B cell (primary cell): ENCODE data around the gene CLSTN2. TPM values are rescaled to one million over a fixed set of nuclear protein-coding genes. Genes with fewer than 3 reads are reported as not detected.

Experiments
- ATAC-seq: fragments of 200-7000 bp; cut with Tn5 transposase; one replicate; pipeline ENCODE4 v1.10.0; 2021; ENCODE audit warnings: low read depth, mild to moderate bottlenecking, moderate number of reproducible peaks, moderate library complexity
- CTCF ChIA-PET: fragments of 350-600 bp; sonication (Branson Sonifier 250); formaldehyde crosslinking; loops from one replicate; lab custom pipeline; 2021; ENCODE audit warnings: antibody characterized with exemption, inconsistent platforms; lab: Charles Lee
- POLR2A ChIA-PET: fragments of 350-600 bp; sonication (Branson Sonifier 250); formaldehyde crosslinking; loops from one replicate; lab custom pipeline; 2021; ENCODE audit warnings: antibody characterized with exemption; lab: Charles Lee
- DNase-seq: peaks from one replicate; pipeline ENCODE4 v3.0.0; 2013
- H2AFZ ChIP-seq: 2 replicates; pipeline ENCODE4 v1.6.1; 2012; ENCODE audit warnings: mild to moderate bottlenecking, low read depth, low read length; ENCODE audit not compliant: insufficient read depth, poor library complexity, severe bottlenecking
- H3K27ac ChIP-seq, 2 donors: 1 replicate in 1 of 2; 2 replicates in 1 of 2; pipeline ENCODE4 v1.5.1; 2012 to 2013; ENCODE audit warnings: low read length in 2 of 2, mild to moderate bottlenecking in 2 of 2, moderate library complexity in 1 of 2
- H3K27me3 ChIP-seq, 4 experiments: fragments of 200-600 bp in 1 of 4; sonication (generic) in 1 of 4; replicated peaks in 1 of 4; 1 replicate in 2 of 4; 2 replicates in 2 of 4; pipeline versions ENCODE4 v1.6.1 to v1.7.0; 2013 to 2016; ENCODE audit warnings: low read length in 3 of 4, mild to moderate bottlenecking in 2 of 4, mixed read lengths in 1 of 4, moderate library complexity in 1 of 4; ENCODE audit not compliant: insufficient read depth in 4 of 4, control insufficient read depth in 3 of 4; ENCODE audit errors: control extremely low read depth in 1 of 4
- H3K36me3 ChIP-seq, 2 experiments: replicated peaks in 1 of 2; 1 replicate in 1 of 2; 2 replicates in 1 of 2; pipeline versions ENCODE4 v1.6.1 to v1.7.1; 2013; ENCODE audit warnings: low read length in 1 of 2; ENCODE audit not compliant: insufficient read depth in 2 of 2, control insufficient read depth in 1 of 2; ENCODE audit errors: control extremely low read depth in 1 of 2, extremely low read depth in 1 of 2
- H3K4me1 ChIP-seq, 2 donors: fragments of 200-600 bp in 1 of 2; sonication (generic) in 1 of 2; 1 replicate in 1 of 2; 2 replicates in 1 of 2; pipeline versions ENCODE4 v1.5.1 to v1.6.1; 2013 to 2017; ENCODE audit warnings: low read length in 2 of 2; ENCODE audit not compliant: control insufficient read depth in 2 of 2, insufficient read depth in 2 of 2
- H3K4me2 ChIP-seq: replicated peaks from 2 replicates; pipeline ENCODE3; 2012; ENCODE audit warnings: mild to moderate bottlenecking, low read depth, low read length; ENCODE audit not compliant: poor library complexity, severe bottlenecking
- H3K4me3 ChIP-seq, 5 experiments: fragments of 200-600 bp in 1 of 5; sonication (generic) in 1 of 5; 1 replicate in 3 of 5; 2 replicates in 2 of 5; pipeline versions ENCODE4 v1.5.1 to v1.7.0; 2011 to 2016; ENCODE audit warnings: low read length in 4 of 5, mild to moderate bottlenecking in 4 of 5, low read depth in 2 of 5, control low read depth in 1 of 5, moderate library complexity in 1 of 5; ENCODE audit not compliant: insufficient read depth in 1 of 5; ENCODE audit errors: control extremely low read depth in 1 of 5, extremely low read depth in 1 of 5
- H3K79me2 ChIP-seq: fragments of 200-600 bp; sonication (generic); one replicate; pipeline ENCODE4 v1.6.0; 2016; ENCODE audit warnings: low read length; ENCODE audit not compliant: control insufficient read depth, insufficient read depth
- H3K9ac ChIP-seq: fragments of 200-600 bp; sonication (generic); 2 replicates; pipeline ENCODE4 v1.6.1; 2017; ENCODE audit warnings: mild to moderate bottlenecking, low read length, moderate library complexity
- H3K9me3 ChIP-seq, 3 donors: one replicate each; pipeline versions ENCODE4 v1.6.1 to v1.7.1; 2013; ENCODE audit warnings: low read length in 2 of 3; ENCODE audit not compliant: control insufficient read depth in 2 of 3, insufficient read depth in 1 of 3; ENCODE audit errors: control extremely low read depth in 1 of 3
- H4K20me1 ChIP-seq: 2 replicates; pipeline ENCODE4 v1.6.0; 2012; ENCODE audit warnings: mild to moderate bottlenecking, low read length; ENCODE audit not compliant: insufficient read depth, control insufficient read depth, poor library complexity, severe bottlenecking
- H3K27ac Mint-ChIP-seq: one replicate; pipeline ENCODE4 v1.8.0; 2021; ENCODE audit warnings: mixed read lengths
- H3K27me3 Mint-ChIP-seq: one replicate; pipeline ENCODE4 v1.8.0; 2021; ENCODE audit warnings: mixed read lengths
- H3K4me1 Mint-ChIP-seq: one replicate; pipeline ENCODE4 v1.8.0; 2021; ENCODE audit warnings: mixed read lengths
- H3K4me3 Mint-ChIP-seq: one replicate; pipeline ENCODE4 v1.8.0; 2021; ENCODE audit warnings: mixed read lengths
- H3K9me3 Mint-ChIP-seq: one replicate; pipeline ENCODE4 v1.8.0; 2022; ENCODE audit warnings: mixed read lengths; ENCODE audit not compliant: insufficient read depth
- CTCF ChIP-seq: fragments of 200-600 bp; IDR thresholded peaks from one replicate; pipeline ENCODE4 v1.8.0; 2022; ENCODE audit warnings: antibody characterized with exemption, mild to moderate bottlenecking
- EZH2 ChIP-seq: IDR thresholded peaks from 2 replicates; pipeline ENCODE4 v1.6.1; 2012; ENCODE audit warnings: borderline replicate concordance, low read depth, mild to moderate bottlenecking, moderate library complexity, low read length; ENCODE audit not compliant: insufficient read depth, poor library complexity, severe bottlenecking
- WGBS: methylation state at CpG from one replicate; pipeline ENCODE4 v1.1.5; 2013; ENCODE audit warnings: missing lambda C conversion rate; ENCODE audit not compliant: insufficient coverage; 5-methylcytosine and 5-hydroxymethylcytosine counted together
- intact Hi-C: fragments of 100-400 bp; cut with micrococcal nuclease; formaldehyde crosslinking; loops from one replicate; pipeline ENCODE4 v1.10.0; 2022
- polyA plus RNA-seq: library from polyadenylated mRNA; depleted of rRNA; stranded (reverse); fragments of >200 nt; gene quantifications from 2 replicates; pipeline ENCODE4 v1.2.3, GENCODE V29; 2012
- total RNA-seq, 2 donors: library from RNA; stranded (reverse); fragments of 120-200 nt in 1 of 2; gene quantifications; 1 replicate in 1 of 2; 2 replicates in 1 of 2; pipeline versions ENCODE4 v1.2.3 to v1.2.4, GENCODE V29; 2013 to 2022

Gene CLSTN2
- total and polyA plus RNA-seq, 2 donors (not counting 1 experiment from before 2014, with no cell fraction given), result not detected

- Histone ChIP-seq H3K9me3 (no peaks in the 10 kb centered on the region), H3K4me2 (no peak overlapping the region), H3K4me3 (no peak overlapping the region), H3K79me2 (no peaks in the 10 kb centered on the region), H3K4me1 (no peaks in the 10 kb centered on the region), H4K20me1 (no peaks in the 10 kb centered on the region), H3K27ac (no peak overlapping the region), H3K9ac (no peak overlapping the region), H2AFZ (no peak overlapping the region), H3K36me3 (no peaks in the 10 kb centered on the region), H3K27me3 (no peaks in the 10 kb centered on the region)
- intact Hi-C loops, result no loop called here
- H3K9me3 Mint-ChIP-seq, result no peaks in the 10 kb centered on the region
- no peaks in the 10 kb centered on the region for H3K4me1 Mint-ChIP-seq
- no peak overlapping the region for H3K27ac Mint-ChIP-seq
- ATAC-seq (no peak), DNase-seq (no peak)
- ChIA-PET POLR2A (no interaction called here), CTCF (no interaction called here)
- TF ChIP-seq EZH2 (no peak), CTCF (no peak)
- 100% methylated on average over 2 of the region's 4 CpGs for WGBS
- peaks cover 5% of the 10 kb centered on the region for H3K27me3 Mint-ChIP-seq
- no peak overlapping the region for H3K4me3 Mint-ChIP-seq
These were observed 213.0 kb downstream of the CLSTN2 start for GRCh38 chr3:140147965-140148490.

GRCh38 chr3:140148824-140149390, 213.9 kb downstream of the CLSTN2 start:
- H3K4me1 Mint-ChIP-seq, result no peaks in the 10 kb centered on the region
- Histone ChIP-seq H2AFZ (no peak overlapping the region), H3K4me3 (no peak overlapping the region), H3K4me1 (no peaks in the 10 kb centered on the region), H3K36me3 (no peaks in the 10 kb centered on the region), H3K79me2 (no peaks in the 10 kb centered on the region), H3K9me3 (peaks cover 0 to 6% (median 0%) of the 10 kb centered on the region in 3 donors), H3K27me3 (no peaks in the 10 kb centered on the region), H3K27ac (no peak overlapping the region), H4K20me1 (no peaks in the 10 kb centered on the region), H3K4me2 (no peak overlapping the region), H3K9ac (no peak overlapping the region)
- H3K27me3 Mint-ChIP-seq, result peaks cover 5% of the 10 kb centered on the region
- TF ChIP-seq CTCF (no peak), EZH2 (no peak)
- WGBS, result 76% methylated on average over 3 of the region's 3 CpGs
- ATAC-seq (no peak), DNase-seq (no peak)
- ChIA-PET CTCF (no interaction called here), POLR2A (no interaction called here)
- no peaks in the 10 kb centered on the region for H3K9me3 Mint-ChIP-seq
- H3K27ac Mint-ChIP-seq, result no peak overlapping the region
- intact Hi-C loops, result no loop called here
- H3K4me3 Mint-ChIP-seq, result no peak overlapping the region
